SIG-M5 treated with dmso at 0.1 percent for 504 hours (cell line): ENCODE data around the gene TFAP2A.

ENCODE experiments used
- DNase-seq: peaks from one replicate; lab custom pipeline; 2025; ENCODE audit not compliant: unreplicated experiment; lab: John Stamatoyannopoulos, UW

TFAP2A gene

DNA sequence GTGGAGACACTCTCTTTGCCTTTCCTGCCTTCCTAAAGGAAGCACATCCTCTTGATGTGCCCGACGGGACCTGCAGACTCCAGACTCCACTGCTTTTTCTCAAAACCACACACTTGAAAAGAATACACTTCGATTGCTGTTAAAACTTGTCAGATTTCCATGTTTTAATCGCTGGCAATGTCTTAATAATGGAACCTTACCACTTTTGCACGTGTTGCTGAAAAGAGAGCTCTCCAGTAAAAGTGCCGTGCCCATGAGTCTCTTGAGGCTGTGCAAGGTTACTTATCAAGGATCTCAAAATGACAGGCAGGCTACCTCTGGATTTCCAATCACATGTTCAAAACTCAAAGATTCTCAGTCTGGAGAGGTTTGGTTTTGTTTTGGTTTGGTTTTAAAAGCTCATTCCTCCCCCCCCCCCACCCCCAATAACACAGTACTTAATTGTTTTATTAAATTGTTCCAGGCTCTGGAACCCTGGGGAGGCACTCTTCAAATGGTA is 12.0 kb upstream of the TFAP2A start:
- no peak for DNase-seq

DNA sequence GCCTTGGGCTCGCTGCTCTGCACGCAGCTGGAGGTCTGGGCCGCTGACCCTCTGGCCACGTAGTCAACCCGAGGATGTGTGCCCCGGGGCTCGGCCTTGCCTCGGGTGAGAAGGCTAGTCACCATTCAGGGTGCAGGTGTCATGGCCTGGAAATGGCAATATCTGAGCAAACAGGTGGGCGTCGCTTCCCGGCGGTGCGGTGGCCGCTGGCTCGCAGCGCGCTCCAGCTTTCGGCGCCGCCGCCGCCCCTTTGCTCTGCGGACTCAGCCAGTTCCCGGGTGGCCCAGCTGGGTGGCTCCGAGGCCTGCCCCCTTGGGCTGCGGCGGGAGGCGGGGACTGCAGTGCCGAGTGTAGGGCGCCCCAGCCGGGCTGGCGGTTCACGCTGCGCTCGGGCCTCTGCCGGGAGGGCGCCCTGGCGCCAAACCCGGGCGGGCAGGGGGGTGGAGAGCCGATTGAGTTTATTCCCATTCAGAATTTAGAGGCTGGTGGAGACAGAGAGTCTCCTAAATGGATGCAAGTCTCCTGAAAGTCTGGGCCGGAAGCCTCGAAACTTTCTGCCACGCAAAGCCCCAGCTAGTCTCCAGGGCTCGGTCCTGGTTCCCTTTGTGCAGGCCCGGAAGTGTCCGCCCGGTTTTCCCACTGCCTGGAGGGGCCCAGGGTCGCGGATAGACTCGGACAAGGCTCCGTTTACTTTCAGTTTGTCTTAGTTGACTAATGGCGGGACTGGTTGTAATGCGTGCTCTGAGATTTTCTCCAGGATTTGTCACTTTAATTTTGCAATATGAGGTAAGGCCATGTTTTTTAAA is 11.3 kb upstream of the TFAP2A start:
- DNase-seq = no peak

DNA sequence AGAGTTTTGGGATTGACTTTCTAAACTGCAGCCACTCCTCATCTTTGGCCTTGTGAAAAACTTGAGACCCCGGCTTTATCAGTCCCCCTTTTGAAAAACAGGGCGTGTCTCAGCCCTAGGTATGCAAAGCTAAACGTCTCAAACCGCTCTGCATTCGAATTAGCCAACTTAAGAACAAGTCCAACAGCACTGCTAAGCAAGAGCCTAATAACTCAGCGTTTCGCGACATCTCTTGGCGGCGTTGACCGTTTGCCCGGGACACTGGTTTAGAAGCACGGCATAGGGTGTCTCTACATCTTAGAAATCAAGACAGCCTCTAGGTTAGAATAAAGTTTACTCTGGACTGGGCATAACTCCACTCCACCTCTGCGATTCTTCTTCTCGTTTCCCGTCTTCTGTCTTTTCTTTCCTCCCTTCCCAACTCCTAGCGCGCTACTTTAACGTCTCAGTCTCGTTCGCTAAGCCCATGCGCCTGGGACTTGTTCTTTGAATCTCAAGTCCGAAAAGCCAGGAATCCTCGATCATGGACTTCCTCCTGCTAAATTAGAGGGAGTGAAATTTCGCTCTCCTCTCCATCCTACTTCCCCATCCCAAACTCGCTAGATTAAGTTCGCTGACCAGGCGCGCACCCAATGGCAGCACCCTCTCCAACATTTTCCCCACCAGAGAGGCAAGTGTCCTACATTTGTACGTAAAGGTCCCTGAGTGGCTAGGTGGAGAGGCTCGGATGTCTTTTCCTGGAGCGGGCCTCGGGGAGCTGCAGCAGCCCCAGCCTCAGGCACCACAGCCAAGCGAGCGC is 10.5 kb upstream of the TFAP2A start:
- DNase-seq = no peak

DNA sequence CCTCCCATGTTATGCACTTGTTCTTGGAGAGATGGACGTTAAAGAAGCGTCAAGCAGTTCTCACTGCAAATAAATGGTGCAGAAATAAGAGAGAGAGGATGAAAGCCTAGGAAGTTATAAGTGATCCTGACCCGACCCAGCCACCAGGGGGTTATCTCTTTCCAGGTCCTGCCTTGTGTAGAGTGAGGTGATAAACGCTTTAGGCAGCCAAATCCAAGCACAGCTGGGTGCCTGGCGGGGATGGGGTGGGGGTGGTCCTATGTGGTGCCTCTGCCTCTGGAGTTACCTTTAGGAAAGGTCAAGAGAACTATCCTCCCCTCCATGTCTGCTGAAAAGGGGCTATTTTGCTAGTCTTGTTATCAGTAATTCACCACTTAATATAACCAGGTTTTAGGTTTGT is 9.2 kb upstream of the TFAP2A start:
- no peak for DNase-seq

DNA sequence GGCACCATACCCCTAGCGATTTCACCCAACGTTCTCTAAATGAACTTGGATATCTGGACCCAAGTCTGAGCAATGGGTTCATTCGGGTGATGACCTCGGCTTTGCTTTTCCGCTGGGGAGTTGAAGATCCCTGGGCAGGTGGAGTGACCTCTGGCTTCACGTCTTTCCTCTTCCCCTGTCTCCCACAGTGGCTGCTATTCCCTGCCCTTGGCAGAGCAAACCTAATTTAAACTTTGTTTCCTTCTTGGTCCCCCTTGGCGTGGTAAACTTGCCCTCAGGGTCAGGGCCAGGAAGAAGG is 7.8 kb upstream of the TFAP2A start:
- no peak for DNase-seq

DNA sequence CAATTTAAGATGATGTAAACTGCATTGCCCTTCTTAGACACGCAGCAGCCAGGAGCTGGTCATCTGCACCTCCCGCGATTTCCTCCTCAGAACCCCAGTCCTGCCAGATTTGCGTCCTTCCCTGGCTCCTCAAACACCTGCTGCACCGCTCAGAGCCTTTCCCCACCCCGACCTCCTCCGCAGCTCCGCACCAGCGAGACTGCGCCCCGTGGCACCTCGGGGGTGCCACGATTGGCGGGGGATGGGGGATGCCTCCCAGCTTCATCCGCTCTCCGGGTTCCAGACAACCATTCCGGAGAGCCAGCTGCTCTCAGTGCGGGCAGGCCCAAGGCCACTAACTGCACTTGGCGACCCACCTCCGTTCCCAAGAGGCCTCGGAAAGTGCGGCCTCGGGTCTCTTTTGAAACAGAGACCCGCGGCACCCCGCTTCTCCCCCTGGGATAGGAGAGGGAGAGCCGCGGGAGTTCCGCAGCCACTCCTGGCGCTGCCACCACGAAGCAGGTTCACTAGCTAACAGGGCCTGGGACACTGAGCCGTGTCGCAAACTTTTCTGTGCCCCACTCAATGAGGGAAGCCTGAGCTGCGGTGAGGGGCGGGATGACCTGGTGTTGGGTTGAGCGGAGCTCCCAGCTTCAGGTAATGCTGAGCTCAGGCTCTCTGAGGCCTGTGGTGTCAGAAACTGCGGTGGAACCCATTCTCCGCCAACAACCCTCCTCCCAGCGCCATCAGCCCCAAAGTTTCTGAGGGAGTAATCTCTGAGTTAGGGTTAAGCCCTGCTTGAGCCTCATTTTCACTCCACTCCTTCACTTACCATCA is 7.3 kb upstream of the TFAP2A start:
- no peak for DNase-seq

DNA sequence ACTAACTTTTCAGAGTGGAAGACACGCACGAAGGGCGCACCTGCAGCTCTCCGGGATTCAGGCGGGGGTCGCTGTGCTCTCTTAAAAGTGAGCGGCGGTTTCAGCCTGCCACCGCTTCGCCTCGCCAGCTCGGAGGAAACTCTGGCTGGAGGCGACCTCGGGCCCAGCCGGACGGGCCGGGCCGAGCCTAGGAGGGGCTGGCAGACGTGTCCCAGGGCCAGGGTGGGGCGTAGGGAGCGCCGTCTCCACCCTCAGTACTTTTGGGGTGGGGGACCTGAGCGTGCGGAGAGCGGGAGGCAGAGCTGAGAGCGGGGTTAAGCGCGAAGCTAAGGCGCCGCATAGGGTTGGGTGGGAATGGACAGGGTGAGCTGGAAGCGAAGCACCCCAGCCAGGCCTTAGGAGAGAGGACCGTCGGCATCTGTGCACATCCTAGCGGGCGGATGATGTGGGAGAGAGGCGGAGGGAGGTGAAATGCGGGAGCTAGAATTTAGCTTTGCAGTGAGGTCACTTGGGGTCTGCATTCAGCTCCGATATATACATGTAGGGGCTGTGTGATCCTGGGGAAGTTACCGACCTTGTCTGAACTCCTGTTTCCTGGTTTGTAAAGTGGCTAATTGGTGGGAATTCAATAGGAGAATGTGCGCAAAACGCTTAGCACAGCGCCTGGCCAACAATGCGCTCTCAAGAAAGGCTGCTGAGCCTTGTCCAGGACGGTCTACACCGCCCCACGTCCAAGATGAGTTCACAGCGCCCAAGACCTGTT is 6.5 kb upstream of the TFAP2A start:
- no peak for DNase-seq

DNA sequence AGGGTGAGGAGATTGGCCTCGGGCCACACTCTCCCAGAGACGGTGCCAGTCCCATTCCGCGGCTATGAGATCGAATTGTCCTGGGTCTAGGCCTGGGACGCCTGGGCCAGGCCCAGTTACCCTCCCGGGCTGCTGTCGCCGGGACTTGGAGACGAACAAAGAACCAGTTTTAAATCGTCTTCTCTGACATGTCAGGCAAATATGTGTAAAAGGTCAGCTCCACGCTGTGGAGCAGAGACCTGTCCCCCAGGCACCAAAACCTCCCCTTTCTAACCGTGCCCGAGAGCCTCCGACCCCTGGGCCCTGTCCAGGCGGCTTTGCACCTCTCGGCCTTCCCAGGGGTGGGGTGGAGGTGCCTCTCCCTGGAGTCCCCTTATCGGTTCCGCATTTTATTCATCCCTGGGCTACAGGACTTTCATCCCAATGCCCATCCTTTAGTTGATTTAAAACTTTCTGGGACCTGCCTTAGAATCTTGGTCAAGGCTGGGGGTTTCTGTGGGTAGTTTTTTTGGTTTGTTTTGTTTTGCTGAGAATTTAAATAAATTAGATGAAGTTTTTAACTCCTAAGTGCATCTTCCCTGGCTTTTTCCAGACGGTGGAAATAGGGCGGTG is 5.8 kb upstream of the TFAP2A start:
- DNase-seq = no peak

DNA sequence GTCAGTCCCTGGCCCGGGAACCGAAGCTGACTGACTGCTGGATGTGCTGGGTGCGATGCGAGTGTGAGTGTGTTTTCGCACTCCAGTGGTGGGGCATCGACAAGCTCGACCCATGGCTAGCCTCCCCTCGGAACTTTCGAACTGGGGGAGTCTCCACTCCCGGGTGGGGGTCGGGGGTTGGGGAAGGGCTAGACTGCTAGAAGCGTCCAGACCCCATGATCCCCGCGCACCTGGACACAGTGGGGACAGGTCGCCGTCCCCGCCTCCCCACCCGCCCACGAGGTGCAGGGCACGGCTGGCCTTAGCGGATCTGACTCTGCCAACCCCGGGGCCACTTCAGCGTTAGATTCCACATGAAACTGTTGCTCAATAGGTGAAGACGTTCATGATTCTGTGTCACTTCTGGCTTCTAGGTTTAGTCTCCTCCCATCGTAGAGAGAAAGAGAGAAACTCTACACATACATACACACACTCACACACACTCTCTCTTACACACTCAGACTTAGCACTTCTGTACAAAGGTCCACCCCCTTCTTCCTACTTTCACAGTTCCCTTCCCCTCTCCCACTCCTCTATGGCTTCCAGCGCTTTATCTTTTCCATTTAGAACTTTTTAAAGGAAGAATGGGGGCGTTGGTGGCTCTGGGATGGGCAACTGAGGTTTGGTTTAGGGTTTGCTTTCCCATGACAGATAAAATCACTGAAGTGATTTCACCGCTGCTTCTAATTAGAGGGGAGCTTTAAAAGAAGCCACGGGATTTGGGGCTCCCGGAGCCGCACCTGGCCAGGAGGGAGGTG is 5.1 kb upstream of the TFAP2A start:
- DNase-seq = peak; percentile 76

DNA sequence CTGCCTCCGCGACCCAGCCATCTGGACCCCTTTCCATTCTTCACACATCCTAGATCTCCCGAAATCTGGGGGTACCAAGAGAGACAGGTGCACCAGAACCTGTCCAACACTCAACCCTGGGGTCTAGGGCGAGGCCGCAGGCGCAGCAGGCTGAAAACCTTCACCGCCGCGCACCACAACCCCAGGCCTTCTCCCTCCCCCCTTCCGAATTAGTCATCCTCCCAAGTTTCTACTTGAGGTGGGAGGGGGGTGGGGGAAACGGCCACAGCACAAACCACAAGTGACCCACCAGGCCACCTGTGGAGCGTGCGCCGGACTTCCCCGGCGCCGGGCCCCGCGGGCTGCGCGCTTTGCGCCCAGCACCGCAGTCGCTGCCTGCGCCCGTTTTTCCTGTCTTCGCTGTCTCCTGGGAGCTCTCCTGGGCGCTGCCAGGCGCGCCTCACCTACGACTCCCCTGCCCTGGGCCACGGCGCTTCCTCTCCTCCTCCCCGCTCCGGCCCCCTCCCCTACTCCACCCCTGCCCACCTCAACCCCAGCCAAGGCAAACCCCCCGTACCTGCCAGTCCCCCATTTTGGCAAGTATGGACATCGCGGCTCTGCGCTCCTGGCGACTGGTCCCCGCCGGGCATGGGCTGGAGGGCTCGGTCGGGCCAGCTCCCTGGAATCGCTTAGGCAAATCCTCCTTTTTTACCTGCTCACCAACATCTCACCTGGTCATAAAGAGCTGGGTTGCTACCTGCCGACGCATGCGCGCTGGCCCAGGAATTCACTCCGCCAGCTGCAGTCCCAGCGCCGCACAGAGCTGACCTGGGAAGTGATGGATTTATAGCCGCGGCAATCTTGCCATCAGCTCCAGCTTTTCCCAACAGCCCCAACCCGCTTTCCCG is 4.2 kb upstream of the TFAP2A start:
- DNase-seq = peak; percentile 19

DNA sequence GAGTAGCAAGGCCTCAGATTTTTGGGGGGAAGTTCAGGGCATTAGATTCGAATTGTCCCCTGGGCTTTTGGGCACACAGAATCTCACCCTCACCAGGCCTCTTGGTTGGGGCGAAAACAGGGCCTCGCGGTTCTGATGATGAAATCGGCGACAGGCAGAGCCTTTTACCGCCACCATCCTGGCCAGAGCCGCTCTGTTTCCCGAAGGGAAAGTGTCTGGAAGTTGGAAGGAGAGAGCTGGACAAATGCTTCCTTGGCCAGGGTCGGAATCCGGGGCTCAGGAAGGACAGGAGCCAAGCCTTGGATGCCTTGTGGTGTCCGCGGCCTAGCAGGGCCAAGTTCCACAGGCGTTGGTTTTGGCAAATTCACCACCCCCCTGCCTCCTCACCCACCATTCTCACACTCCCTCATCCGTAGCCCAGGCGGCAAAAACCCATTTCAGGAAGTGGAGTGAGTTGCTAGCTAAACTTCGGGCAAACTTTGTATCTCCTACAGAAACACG is 3.5 kb upstream of the TFAP2A start:
- no peak for DNase-seq

DNA sequence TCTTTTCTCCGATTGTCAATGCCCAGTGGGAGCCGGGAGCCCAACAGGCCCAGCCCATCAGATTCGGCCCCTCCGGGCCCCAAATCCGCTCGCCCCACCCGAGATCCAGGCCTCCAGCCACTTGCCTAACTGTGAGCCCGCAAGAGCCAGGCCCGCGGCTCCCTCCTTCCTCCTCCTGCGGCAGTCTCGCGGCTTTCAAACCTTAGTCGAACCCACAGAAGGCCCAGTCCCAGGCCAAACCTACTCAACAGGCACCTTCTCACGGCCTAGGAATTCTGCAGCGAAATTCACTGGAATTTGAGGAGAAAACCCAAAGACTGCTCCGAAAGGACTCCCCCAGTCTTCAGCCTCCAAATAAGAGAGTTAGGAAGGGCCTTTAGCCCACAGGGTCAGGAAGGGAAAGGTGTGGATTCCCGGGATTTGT is 2.8 kb upstream of the TFAP2A start:
- no peak for DNase-seq

DNA sequence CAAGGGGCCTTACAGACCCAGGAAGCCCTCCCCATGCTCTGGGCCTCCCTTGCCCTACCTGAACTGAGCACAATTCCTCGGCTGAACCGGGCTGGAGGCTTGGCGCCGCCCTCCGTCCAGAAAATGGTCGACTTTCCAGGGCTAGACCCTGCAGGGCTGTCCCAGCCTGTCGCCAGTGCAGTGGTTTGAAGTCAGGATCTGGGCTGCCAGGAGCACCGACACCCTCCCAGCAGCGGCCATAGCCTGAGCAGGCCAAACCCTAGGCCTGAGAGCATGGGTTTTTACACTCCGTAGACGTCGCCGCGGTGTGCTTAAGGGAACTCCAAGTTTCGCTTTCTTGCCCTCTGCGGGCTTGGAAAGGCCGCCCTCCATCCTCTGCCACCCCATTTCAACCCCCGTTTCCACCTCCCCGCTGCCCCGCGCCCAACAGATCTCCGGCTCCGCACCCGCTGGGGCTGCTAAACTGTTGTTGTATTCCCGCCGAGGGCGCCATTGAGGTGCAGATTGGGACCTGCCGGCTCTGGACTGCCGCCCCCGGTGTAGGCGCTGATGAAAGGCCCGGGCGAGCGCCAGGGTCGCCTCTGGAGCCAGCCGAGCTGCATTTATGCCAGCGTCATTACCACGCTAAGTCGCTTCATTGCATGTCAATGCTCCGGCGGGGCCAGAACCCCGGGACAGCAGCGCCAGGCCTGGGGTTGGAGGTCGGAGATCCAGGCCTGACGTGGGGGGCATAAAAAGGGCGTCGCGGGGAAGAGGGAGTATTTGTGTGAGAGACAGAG is 2.2 kb upstream of the TFAP2A start:
- DNase-seq = no peak

DNA sequence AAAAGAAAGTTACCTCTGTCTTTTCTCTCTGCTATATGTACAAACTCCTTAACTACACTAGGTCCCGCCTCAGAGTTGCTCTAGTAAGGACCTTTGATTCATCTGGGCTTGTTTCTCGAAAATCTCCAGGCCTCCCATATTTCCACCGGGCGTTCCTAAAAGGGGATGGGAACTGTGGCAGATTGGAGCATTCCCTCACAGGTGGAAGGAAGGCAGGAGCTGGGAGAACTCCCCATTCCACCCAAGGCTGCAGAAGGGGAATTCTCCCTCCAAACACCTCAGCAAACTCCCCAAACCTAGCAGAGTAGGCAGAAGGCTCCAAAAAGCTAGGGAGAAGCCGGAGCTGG is 1.6 kb upstream of the TFAP2A start:
- DNase-seq = no peak

DNA sequence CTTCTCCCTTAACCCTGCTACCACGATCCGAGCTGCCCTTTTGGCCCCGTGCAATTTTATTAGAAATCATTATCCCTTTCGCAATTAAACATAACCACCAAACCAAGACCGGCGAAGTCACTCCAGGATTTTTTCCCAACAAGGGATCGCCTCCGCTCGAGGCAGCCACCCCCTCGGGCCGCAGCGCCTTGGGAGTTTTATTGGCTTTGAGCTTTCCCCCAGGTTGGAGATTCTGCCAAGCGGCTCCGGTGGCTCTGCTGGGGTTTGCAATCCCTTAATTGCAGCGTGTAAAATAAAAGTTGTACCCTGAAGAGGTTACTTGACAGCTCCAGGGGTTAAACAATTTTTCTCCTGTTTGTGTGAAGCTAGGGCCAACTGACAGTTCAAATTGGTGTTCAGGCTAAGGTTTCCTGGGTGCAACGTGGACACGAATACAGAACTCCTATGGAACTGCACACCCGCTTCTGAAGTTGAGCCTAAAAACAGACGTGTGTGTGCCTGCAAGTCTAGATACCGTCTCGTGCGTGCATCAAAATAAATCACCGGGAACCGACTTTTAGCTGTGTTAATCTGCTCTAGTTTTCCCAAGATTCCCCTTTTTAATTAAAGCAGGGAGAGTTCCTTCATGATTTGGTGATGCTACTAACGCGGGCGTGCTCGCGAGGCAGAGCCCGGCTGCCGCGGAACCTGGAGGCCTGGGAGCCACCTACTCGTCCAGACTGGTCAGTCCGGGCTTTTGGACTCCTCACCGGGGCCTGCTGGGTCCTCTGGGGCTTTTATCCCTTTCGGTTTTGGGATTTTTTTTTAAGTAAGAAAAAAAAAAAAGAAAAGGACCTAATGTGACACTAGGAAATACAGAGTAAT is 975 bp upstream of the TFAP2A start:
- no peak for DNase-seq

DNA sequence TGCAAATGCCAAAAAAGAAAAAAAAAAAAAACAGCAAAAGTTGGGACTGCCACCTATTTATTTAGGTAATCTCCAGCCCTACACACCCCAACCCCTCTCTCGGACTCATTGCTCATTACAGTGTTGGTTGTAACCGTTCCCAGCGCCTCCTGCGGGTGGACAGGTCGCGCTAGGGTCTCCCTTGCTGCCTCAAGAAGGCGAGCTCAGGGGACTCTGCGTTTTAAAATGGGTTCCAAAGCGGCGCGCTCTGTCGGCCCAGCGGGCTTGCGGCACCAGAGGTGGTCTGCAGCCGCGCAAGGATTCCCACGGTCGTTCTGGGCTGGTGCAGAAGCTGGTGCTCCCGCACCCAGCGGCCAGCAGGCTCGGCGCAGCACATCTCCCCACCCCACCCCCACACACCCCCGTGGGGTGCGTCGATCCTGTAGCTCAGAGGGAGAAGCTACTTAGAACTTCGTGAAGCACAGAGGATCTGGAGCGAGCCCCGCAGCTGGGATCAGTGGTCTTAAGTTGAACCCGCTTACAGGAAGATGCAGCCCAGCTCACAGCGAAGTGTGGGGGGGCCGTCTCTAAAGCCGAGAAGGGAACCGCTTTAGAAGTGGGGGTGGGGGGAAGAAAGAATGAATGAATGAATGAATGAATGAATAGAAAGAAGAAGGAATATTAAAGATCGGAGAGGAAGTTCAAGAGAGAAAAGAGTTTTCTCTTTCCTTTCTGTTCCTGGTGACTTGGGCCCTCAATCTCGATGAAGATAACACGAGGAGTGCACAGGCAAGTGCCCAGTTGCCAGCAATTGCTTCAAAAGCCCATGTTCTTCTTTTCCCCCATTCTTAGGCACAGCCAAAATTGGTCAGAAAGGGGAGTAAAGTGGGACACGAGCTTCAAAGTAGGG is 780 bp downstream of the TFAP2A start:
- no peak for DNase-seq
